ENCODE data around the gene GRK2.
"Not testable (repeated sequence)": the region's sequence is repeated elsewhere in the genome, so short reads cannot be mapped to it uniquely, and the experiment has no call there.

The GRK2 gene

GRCh38 chr11:67256477-67257135 is 9.7 kb upstream of the GRK2 start:
- TF ChIP-seq BHLHE40 (IDR thresholded peaks at IDR 0.05; ENCODE audit: borderline replicate concordance) (no peak), ELF4 (IDR thresholded peaks at IDR 0.05) (no peak), NFRKB (IDR thresholded peaks at IDR 0.05) (no peak), SP1 (IDR thresholded peaks at IDR 0.05) (no peak)
- DNase-seq (ENCODE audit: extremely low spot score), result no peak
- CTCF ChIA-PET, result interaction anchor here (0.6 kb wide), 1 partner anchor 273 kb away, joined by 8 read pairs; no protein-coding TSS in a partner anchor
- POLR2A ChIA-PET, result no interaction called here

DNA sequence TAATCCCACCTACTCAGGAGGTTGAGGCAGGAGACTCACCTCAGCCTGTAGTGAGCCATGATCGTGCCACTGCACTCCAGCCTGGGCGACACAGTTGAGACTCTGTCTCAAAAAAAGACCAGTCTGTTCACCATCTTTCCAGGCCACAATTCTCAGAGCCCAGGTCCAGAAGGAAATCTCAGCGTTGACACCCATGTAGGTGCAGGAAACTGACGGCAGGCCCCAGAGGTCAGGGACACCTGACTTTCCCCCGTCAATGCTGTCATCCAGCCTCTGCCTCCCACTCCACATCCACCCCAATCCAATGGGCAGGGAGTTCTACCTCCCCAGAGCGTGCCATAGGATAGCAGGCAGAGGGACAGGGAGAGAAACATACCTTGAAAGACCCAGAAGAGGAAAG is 5.9 kb upstream of the GRK2 start:
- DNase-seq (ENCODE audit: extremely low spot score), result no peak
- CTCF ChIA-PET, result no interaction called here
- no peak for TF ChIP-seq ZNF384 (IDR thresholded peaks at IDR 0.05)
- TF ChIP-seq HDGF (IDR thresholded peaks at IDR 0.05; ENCODE audit: borderline replicate concordance), result no peak
- TF ChIP-seq CTBP1 (IDR thresholded peaks at IDR 0.05; ENCODE audit: borderline replicate concordance), result no peak
- TF ChIP-seq SP1 (IDR thresholded peaks at IDR 0.05), result no peak
- no peak for TF ChIP-seq FOXM1 (IDR thresholded peaks at IDR 0.05; ENCODE audit: borderline replicate concordance)
- TF ChIP-seq L3MBTL2 (conservative IDR thresholded peaks at IDR 0.05), result no peak
- no peak for TF ChIP-seq BHLHE40 (IDR thresholded peaks at IDR 0.05; ENCODE audit: borderline replicate concordance)
- TF ChIP-seq LEF1 (IDR thresholded peaks at IDR 0.05; ENCODE audit: borderline replicate concordance), result no peak
- TF ChIP-seq TARDBP (IDR thresholded peaks at IDR 0.05), result no peak
- TF ChIP-seq ELF4 (IDR thresholded peaks at IDR 0.05), result no peak
- no peak for TF ChIP-seq FOXK2 (IDR thresholded peaks at IDR 0.05)
- TF ChIP-seq SUZ12 (IDR thresholded peaks at IDR 0.05), result no peak
- no peak for TF ChIP-seq FOXA1 (IDR thresholded peaks at IDR 0.05)
- POLR2A ChIA-PET, result no interaction called here

- ChIA-PET CTCF (interaction anchor here (0.6 to 3.3 kb wide), 9 partner anchors 8 to 375 kb away, joined by 3 to 22 read pairs (median 5); partner anchors contain the start of gene SSH3), POLR2A (interaction anchor here (0.9 to 3.1 kb wide), 2 partner anchors 27 to 56 kb away, joined by 4 to 28 read pairs; no protein-coding TSS in a partner anchor)
- not testable (repeated sequence) for DNase-seq (ENCODE audit: extremely low spot score)
These were observed 5.2 kb upstream of the GRK2 start for GRCh38 chr11:67260885-67261639.

DNA sequence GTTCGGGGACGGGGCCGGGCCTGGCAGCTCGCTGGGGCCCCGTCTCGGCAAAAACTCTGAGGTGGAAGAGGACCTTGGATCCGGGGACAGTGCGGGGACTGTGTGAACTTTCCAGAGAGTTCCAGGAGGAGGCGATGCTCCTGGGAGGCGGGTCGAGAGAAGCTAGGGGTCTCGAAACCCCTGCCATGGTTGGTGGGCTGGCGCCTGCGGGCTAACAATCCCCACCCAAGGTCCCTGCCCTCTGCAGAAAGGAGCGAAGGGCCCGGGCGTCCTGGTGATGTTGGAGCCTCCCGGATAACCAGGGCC is 4.7 kb upstream of the GRK2 start:
- TF ChIP-seq ARNT (IDR thresholded peaks at IDR 0.05) (no peak), HDGF (IDR thresholded peaks at IDR 0.05; ENCODE audit: borderline replicate concordance) (no peak), FOXM1 (IDR thresholded peaks at IDR 0.05; ENCODE audit: borderline replicate concordance) (no peak), BHLHE40 (IDR thresholded peaks at IDR 0.05; ENCODE audit: borderline replicate concordance) (no peak), L3MBTL2 (conservative IDR thresholded peaks at IDR 0.05) (no peak), FOXK2 (IDR thresholded peaks at IDR 0.05) (no peak), SP1 (IDR thresholded peaks at IDR 0.05) (no peak), TARDBP (IDR thresholded peaks at IDR 0.05) (no peak), SUZ12 (IDR thresholded peaks at IDR 0.05) (no peak), LEF1 (IDR thresholded peaks at IDR 0.05; ENCODE audit: borderline replicate concordance) (no peak), ELF4 (IDR thresholded peaks at IDR 0.05) (no peak), CTBP1 (IDR thresholded peaks at IDR 0.05; ENCODE audit: borderline replicate concordance) (no peak), FOXA1 (IDR thresholded peaks at IDR 0.05) (no peak), NFRKB (IDR thresholded peaks at IDR 0.05) (no peak), ZNF384 (IDR thresholded peaks at IDR 0.05) (no peak)
- TF ChIP-seq, protein P1, sequence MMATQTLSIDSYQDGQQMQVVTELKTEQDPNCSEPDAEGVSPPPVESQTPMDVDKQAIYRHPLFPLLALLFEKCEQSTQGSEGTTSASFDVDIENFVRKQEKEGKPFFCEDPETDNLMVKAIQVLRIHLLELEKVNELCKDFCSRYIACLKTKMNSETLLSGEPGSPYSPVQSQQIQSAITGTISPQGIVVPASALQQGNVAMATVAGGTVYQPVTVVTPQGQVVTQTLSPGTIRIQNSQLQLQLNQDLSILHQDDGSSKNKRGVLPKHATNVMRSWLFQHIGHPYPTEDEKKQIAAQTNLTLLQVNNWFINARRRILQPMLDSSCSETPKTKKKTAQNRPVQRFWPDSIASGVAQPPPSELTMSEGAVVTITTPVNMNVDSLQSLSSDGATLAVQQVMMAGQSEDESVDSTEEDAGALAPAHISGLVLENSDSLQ (IDR thresholded peaks at IDR 0.05), result no peak
- CTCF ChIA-PET, result interaction anchor here (0.6 to 3.3 kb wide), 15 partner anchors 8 to 376 kb away, joined by 3 to 22 read pairs (median 4); partner anchors contain the start of genes POLD4 and SSH3
- POLR2A ChIA-PET, result interaction anchor here (0.9 to 3.1 kb wide), 2 partner anchors 27 to 56 kb away, joined by 4 to 28 read pairs; no protein-coding TSS in a partner anchor
- DNase-seq (ENCODE audit: extremely low spot score), result no peak

DNA sequence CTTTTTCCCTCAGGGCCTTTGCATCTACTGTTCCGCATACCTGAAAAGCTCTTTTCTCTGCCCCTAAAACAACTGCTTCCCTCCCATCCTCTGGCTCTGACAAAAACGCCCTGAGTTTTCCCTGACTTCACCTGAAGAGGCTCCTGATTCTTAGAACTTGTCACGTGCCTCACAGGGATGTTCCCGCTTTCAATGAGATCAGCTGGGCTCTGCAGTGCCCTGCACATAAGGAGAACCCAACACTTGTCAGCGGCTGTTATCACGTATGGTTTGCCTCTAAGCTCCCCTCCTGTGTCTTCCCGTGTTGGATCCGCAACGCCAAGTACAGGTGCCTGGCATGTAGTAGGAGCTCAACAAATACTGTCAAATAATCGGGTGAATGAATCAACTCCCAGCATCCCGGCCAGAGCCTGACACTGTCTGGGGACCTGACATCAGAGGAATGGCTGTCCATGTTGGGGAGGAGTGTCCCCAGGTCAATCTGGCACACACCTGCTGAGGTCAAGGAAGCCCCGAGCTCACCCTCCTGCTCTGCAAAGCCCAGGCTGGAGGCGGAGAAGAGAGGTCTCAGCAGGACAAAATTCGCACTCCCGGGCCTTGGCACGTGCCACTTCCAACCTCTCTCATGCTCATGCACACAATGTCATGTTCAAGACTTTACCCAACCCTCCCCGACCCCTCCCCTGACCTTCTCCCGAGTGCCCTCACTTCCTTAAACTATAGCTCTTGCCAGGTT is 4.2 kb upstream of the GRK2 start:
- ChIA-PET POLR2A (interaction anchor here (0.9 to 3.1 kb wide), 2 partner anchors 26 to 55 kb away, joined by 4 to 28 read pairs; no protein-coding TSS in a partner anchor), CTCF (interaction anchor here (0.5 to 3.3 kb wide), 16 partner anchors 9 to 376 kb away, joined by 3 to 22 read pairs (median 4); partner anchors contain the start of genes POLD4 and SSH3)
- TF ChIP-seq, protein P1 (IDR thresholded peaks at IDR 0.05), result no peak
- TF ChIP-seq ZNF384 (IDR thresholded peaks at IDR 0.05) (no peak), TARDBP (IDR thresholded peaks at IDR 0.05) (no peak), L3MBTL2 (conservative IDR thresholded peaks at IDR 0.05) (no peak), FOXM1 (IDR thresholded peaks at IDR 0.05; ENCODE audit: borderline replicate concordance) (no peak)
- DNase-seq (ENCODE audit: extremely low spot score), result no peak

Data from HEK293T (cell line).